ENCODE measurements around the gene LDB3. TPM values are rescaled to one million over a fixed set of nuclear protein-coding genes. Genes with fewer than 3 reads are reported as not detected.

The LDB3 gene
- total RNA-seq, 1 experiment from 2014 or later, result 0.63 TPM

DNA sequence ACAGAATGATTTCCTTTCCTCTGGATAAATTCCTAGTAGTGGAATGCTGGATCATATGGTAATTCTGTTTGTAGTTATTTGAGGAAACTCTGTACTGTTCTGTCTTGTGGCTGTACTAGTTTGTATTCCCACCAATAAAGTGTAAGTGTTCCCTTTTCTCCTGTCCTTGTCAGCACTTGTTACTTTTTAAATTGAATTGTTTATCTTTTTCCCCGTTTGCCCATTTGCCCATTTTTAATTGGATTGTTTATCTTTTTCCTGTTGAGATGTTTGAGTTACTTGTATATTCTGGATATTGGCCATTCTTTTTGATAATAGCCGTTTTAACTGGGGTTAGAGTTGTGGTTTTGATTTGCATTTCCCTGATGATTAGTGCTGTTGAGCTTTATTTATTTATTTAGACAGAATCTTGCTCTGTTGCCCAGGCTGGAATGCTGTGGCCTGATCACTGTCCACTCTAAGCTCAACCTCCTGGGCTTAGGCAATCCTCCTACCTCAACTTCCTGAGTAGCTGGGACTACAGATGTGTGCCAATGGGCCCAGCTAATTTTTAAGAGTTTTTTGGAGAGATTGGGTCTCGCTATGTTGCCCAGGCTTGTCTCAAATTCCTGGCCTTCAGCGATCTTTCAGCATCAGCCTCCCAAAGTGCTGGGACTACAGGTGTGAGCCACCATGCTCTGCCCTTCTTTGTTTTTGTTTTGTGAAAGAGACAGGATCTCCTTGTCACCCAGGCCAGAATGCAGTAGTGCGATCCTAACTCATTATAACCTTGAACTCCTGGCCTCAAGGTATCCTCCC lies 111.1 kb downstream of the LDB3 start:
- Histone ChIP-seq H3F3A (ENCODE audit: insufficient read depth, low read depth) (no peaks in the 10 kb centered on the region), H3K36me3 (ENCODE audit: low read depth) (no peaks in the 10 kb centered on the region), H3K4me3 (no peak overlapping the region), H3K79me2 (ENCODE audit: low read depth) (peaks cover 46% of the 10 kb centered on the region), H3K27ac (no peak overlapping the region), H3K9me2 (ENCODE audit: insufficient read depth) (no peaks in the 10 kb centered on the region), H3K27me3 (ENCODE audit: insufficient read depth, low read depth) (no peaks in the 10 kb centered on the region), H2AFZ (no peak overlapping the region), H3K9me3 (ENCODE audit: insufficient read depth, low read depth) (no peaks in the 10 kb centered on the region), H4K20me1 (ENCODE audit: insufficient read depth) (peaks cover 3% of the 10 kb centered on the region; the same call in 1 of the 2 replicates), H3K4me1 (replicated peaks; ENCODE audit: insufficient read depth) (no peaks in the 10 kb centered on the region), H3K4me2 (no peak overlapping the region)
- DNase-seq, result no peak
- ChIA-PET POLR2A (ENCODE audit: unreplicated experiment) (no interaction called here), CTCF (no interaction called here)
- TF ChIP-seq EZH2 (IDR thresholded peaks at IDR 0.05; ENCODE audit: low read depth), result no peak
- TF ChIP-seq, protein P1, sequence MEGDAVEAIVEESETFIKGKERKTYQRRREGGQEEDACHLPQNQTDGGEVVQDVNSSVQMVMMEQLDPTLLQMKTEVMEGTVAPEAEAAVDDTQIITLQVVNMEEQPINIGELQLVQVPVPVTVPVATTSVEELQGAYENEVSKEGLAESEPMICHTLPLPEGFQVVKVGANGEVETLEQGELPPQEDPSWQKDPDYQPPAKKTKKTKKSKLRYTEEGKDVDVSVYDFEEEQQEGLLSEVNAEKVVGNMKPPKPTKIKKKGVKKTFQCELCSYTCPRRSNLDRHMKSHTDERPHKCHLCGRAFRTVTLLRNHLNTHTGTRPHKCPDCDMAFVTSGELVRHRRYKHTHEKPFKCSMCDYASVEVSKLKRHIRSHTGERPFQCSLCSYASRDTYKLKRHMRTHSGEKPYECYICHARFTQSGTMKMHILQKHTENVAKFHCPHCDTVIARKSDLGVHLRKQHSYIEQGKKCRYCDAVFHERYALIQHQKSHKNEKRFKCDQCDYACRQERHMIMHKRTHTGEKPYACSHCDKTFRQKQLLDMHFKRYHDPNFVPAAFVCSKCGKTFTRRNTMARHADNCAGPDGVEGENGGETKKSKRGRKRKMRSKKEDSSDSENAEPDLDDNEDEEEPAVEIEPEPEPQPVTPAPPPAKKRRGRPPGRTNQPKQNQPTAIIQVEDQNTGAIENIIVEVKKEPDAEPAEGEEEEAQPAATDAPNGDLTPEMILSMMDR (conservative IDR thresholded peaks at IDR 0.05), result no peak
- no TSS peak for BruUV-seq (replicated peaks)
- intact Hi-C loops (cut with micrococcal nuclease; ENCODE audit: unreplicated experiment), result no loop called here

DNA sequence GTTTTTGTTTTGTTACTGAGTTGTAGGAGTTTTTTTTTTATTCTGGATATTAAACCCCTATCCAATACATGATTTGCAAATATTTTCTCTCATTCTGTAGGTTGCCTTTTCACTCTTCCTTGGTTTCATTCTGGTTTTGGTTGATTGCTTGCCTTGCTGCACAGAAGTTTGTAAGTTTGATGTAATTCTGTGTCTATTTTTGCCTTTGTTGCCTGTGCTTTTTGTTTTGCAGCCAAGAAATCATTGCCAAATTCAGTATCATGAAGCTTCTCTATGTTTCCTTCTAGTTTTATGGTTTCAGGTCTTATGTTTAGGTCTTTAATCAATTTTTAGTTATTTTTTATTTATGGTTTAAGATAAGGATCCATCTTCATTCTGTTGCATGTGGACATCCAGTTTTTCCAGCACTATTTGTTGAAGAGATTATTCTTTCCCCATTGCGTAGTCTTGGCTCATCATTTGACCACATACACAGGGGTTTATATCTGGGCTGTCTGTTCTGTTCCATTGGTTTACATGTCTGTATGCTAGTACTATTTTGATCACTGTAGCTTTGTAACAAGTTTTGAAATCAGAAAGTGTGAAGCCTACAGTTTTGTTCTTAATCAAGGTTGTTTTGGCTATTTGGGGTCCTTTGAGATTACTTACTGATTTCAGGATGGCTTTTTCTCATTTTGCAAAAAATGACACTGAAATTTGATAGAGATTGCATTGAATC lies 114.5 kb downstream of the LDB3 start:
- BruUV-seq (replicated peaks), result no TSS peak
- Histone ChIP-seq H3K79me2 (ENCODE audit: low read depth) (peaks cover 58% of the 10 kb centered on the region), H2AFZ (no peak overlapping the region), H4K20me1 (ENCODE audit: insufficient read depth) (peaks cover 10% of the 10 kb centered on the region; the same call in 1 of the 2 replicates), H3K27me3 (ENCODE audit: insufficient read depth, low read depth) (no peaks in the 10 kb centered on the region), H3F3A (ENCODE audit: insufficient read depth, low read depth) (no peaks in the 10 kb centered on the region), H3K4me3 (no peak overlapping the region), H3K9me2 (ENCODE audit: insufficient read depth) (no peaks in the 10 kb centered on the region), H3K36me3 (ENCODE audit: low read depth) (no peaks in the 10 kb centered on the region), H3K9me3 (ENCODE audit: insufficient read depth, low read depth) (no peaks in the 10 kb centered on the region), H3K27ac (no peak overlapping the region), H3K4me1 (replicated peaks; ENCODE audit: insufficient read depth) (no peaks in the 10 kb centered on the region), H3K4me2 (no peak overlapping the region)
- no peak for DNase-seq
- ChIA-PET CTCF (no interaction called here), POLR2A (ENCODE audit: unreplicated experiment) (no interaction called here)
- intact Hi-C loops (cut with micrococcal nuclease; ENCODE audit: unreplicated experiment), result no loop called here
- TF ChIP-seq, protein P1 (conservative IDR thresholded peaks at IDR 0.05), result no peak
- no peak for TF ChIP-seq EZH2 (IDR thresholded peaks at IDR 0.05; ENCODE audit: low read depth)

DNA sequence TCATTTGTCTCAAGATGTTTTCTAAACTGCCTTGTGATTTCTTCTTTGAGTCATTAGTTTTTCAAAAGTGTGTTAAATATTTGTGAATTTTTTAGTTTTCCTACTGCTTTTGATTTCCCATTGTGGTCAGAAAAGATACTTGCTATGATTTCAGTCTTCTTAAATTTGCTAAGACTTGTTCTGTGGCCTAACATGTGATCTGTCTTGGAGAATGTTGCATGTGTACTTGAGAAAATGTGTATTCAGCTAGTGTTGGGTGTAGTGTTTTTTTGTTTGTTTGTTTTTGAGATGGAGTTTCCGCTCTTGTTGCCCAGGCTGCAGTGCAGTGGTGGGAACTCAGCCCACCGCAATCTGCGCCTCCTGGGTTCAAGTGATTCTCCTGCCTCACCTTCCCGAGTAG lies 116.7 kb downstream of the LDB3 start:
- peaks cover 49% of the 10 kb centered on the region for H3K79me2 ChIP-seq (ENCODE audit: low read depth)
- BruUV-seq (replicated peaks), result no TSS peak
- no peak overlapping the region for H2AFZ ChIP-seq
- CTCF ChIA-PET, result no interaction called here
- H3K4me1 ChIP-seq (replicated peaks; ENCODE audit: insufficient read depth), result no peaks in the 10 kb centered on the region
- H3K27me3 ChIP-seq (ENCODE audit: insufficient read depth, low read depth), result no peaks in the 10 kb centered on the region
- H3K36me3 ChIP-seq (ENCODE audit: low read depth), result no peaks in the 10 kb centered on the region
- no peak for DNase-seq
- no peaks in the 10 kb centered on the region for H3F3A ChIP-seq (ENCODE audit: insufficient read depth, low read depth)
- intact Hi-C loops (cut with micrococcal nuclease; ENCODE audit: unreplicated experiment), result no loop called here
- POLR2A ChIA-PET (ENCODE audit: unreplicated experiment), result no interaction called here
- no peaks in the 10 kb centered on the region for H3K9me3 ChIP-seq (ENCODE audit: insufficient read depth, low read depth)
- H3K27ac ChIP-seq, result no peak overlapping the region
- no peak overlapping the region for H3K4me3 ChIP-seq
- peaks cover 6% of the 10 kb centered on the region; the same call in 1 of the 2 replicates for H4K20me1 ChIP-seq (ENCODE audit: insufficient read depth)
- TF ChIP-seq EZH2 (IDR thresholded peaks at IDR 0.05; ENCODE audit: low read depth), result no peak
- TF ChIP-seq, protein P1 (conservative IDR thresholded peaks at IDR 0.05), result no peak
- H3K9me2 ChIP-seq (ENCODE audit: insufficient read depth), result no peaks in the 10 kb centered on the region
- no peak overlapping the region for H3K4me2 ChIP-seq

Other genes starting within 250 kb of the LDB3 start
- gene WAPL, start 146.7 kb upstream of the LDB3 start, total RNA-seq (2021), result 17.9 and 20.9 TPM in 2 replicates
- gene OPN4, start 14.0 kb upstream of the LDB3 start, total RNA-seq (2021), result 0.15 and 0.23 TPM in 2 replicates
- 20.9 and 24.3 TPM in 2 replicates for gene BMPR1A, start 88.1 kb downstream of the LDB3 start, total RNA-seq (2021)